SK-N-SH (cell line): Measurements from ENCODE around the gene NTN1. TPM values are rescaled to one million over a fixed set of nuclear protein-coding genes. Genes with fewer than 3 reads are reported as not detected.

ENCODE experiments used
- CTCF ChIA-PET: fragments of 300-600, 350-600 bp; formaldehyde crosslinking; extraction: SDS; loops from one replicate; lab custom pipeline; 2021; lab: Yijun Ruan, JAX
- POLR2A ChIA-PET: fragments of 350-600 bp; sonication (Branson Sonifier 250); formaldehyde crosslinking; extraction: SDS; loops from one replicate; lab custom pipeline; 2020; ENCODE audit warnings: antibody characterized with exemption, inconsistent platforms; lab: Yijun Ruan, JAX
- DNase-seq: peaks from one replicate; pipeline ENCODE4 v3.0.0; 2012
- H2AFZ ChIP-seq: fragments of 200-600 bp; sonication (generic); 2 replicates; pipeline ENCODE4 v1.8.1; 2016; ENCODE audit warnings: antibody characterized with exemption, mild to moderate bottlenecking, low read depth
- H3F3A ChIP-seq: fragments of 200-600 bp; sonication (generic); replicated peaks from 2 replicates; pipeline ENCODE3; 2016; ENCODE audit warnings: antibody characterized with exemption, mild to moderate bottlenecking; ENCODE audit not compliant: insufficient read depth
- H3K27ac ChIP-seq, 2 experiments: fragments of 200-500 bp in 1 of 2; fragments of 200-600 bp in 1 of 2; sonication (Bioruptor generic) in 1 of 2; sonication (generic), shearing (Covaris generic) in 1 of 2; 2 replicates each; pipeline versions ENCODE4 v1.5.1 to v1.6.1; 2014 to 2016; ENCODE audit warnings: low read depth in 2 of 2, inconsistent platforms in 1 of 2, low read length in 1 of 2, mild to moderate bottlenecking in 1 of 2, mixed read lengths in 1 of 2
- H3K27me3 ChIP-seq: fragments of 200-600 bp; sonication (generic), shearing (Covaris generic); 2 replicates; pipeline ENCODE4 v1.6.1; 2016; ENCODE audit warnings: mixed run types; ENCODE audit not compliant: insufficient read depth
- H3K36me3 ChIP-seq, 2 experiments: fragments of 200-500 bp in 1 of 2; fragments of 200-600 bp in 1 of 2; sonication (Bioruptor generic) in 1 of 2; sonication (generic) in 1 of 2; replicated peaks in 1 of 2; 2 replicates each; pipeline versions ENCODE3 to v1.5.1; 2014 to 2016; ENCODE audit warnings: low read length in 1 of 2, mild to moderate bottlenecking in 1 of 2; ENCODE audit not compliant: insufficient read depth in 2 of 2, control insufficient read depth in 1 of 2
- H3K4me1 ChIP-seq, 2 experiments: fragments of 200-500 bp in 1 of 2; fragments of 200-600 bp in 1 of 2; sonication (Bioruptor generic) in 1 of 2; sonication (generic), shearing (Covaris generic) in 1 of 2; 2 replicates each; pipeline versions ENCODE4 v1.5.1 to v1.6.1; 2014 to 2016; ENCODE audit warnings: low read depth in 1 of 2, low read length in 1 of 2, mixed run types in 1 of 2; ENCODE audit not compliant: insufficient read depth in 2 of 2, control insufficient read depth in 1 of 2
- H3K4me2 ChIP-seq: fragments of 200-600 bp; sonication (generic), shearing (Covaris generic); 2 replicates; pipeline ENCODE4 v1.6.1; 2017; ENCODE audit warnings: mixed run types
- H3K4me3 ChIP-seq, 2 experiments: fragments of 200-500 bp in 1 of 2; fragments of 200-600 bp in 1 of 2; sonication (Bioruptor generic) in 1 of 2; sonication (generic), shearing (Covaris generic) in 1 of 2; 2 replicates each; pipeline versions ENCODE4 v1.5.1 to v1.8.1; 2014 to 2016; ENCODE audit warnings: low read depth in 2 of 2, inconsistent platforms in 1 of 2, low read length in 1 of 2, mild to moderate bottlenecking in 1 of 2, mixed read lengths in 1 of 2, moderate library complexity in 1 of 2
- H3K79me2 ChIP-seq: fragments of 200-600 bp; sonication (generic); 2 replicates; pipeline ENCODE4 v1.8.1; 2017; ENCODE audit warnings: mild to moderate bottlenecking; ENCODE audit not compliant: insufficient read depth
- H3K9ac ChIP-seq: fragments of 200-600 bp; sonication (generic); 2 replicates; pipeline ENCODE4 v1.6.1; 2017; ENCODE audit warnings: mixed run types
- H3K9me2 ChIP-seq: fragments of 200-600 bp; sonication (generic); 2 replicates; pipeline ENCODE4 v1.6.1; 2017; ENCODE audit warnings: mixed run types
- H3K9me3 ChIP-seq: fragments of 200-600 bp; sonication (generic); 2 replicates; pipeline ENCODE4 v1.6.1; 2017; ENCODE audit warnings: mixed run types, mild to moderate bottlenecking, moderate library complexity
- H4K20me1 ChIP-seq: fragments of 200-600 bp; sonication (generic); 2 replicates; pipeline ENCODE4 v1.6.1; 2017; ENCODE audit warnings: mild to moderate bottlenecking, mixed run types; ENCODE audit not compliant: insufficient read depth
- CHD2 ChIP-seq: fragments of 150-350 bp; IDR thresholded peaks from 2 replicates; pipeline ENCODE4 v1.6.1; 2018; ENCODE audit warnings: low read length; ENCODE audit not compliant: partially characterized antibody
- ELF1 ChIP-seq: IDR thresholded peaks from 2 replicates; pipeline ENCODE4 v1.4.0; 2012
- EP300 ChIP-seq, 2 experiments: IDR thresholded peaks; 2 replicates each; pipeline versions ENCODE4 v1.4.0 to v1.6.1; 2012; ENCODE audit warnings: borderline replicate concordance in 1 of 2, low read depth in 1 of 2, low read length in 1 of 2
- EZH2phosphoT487 ChIP-seq: fragments of 200-600 bp; sonication (generic); IDR thresholded peaks from 2 replicates; pipeline ENCODE4 v1.6.1; 2017; ENCODE audit warnings: low read depth, mixed run types, mild to moderate bottlenecking, antibody characterized with exemption, moderate library complexity, borderline replicate concordance
- FOXJ3 ChIP-seq: sonication (generic); formaldehyde crosslinking; IDR thresholded peaks from 2 replicates; pipeline ENCODE4 v1.5.1; 2020; ENCODE audit warnings: mild to moderate bottlenecking, missing genetic modification reagents
- GABPA ChIP-seq: IDR thresholded peaks from 2 replicates; pipeline ENCODE4 v1.4.0; 2012; ENCODE audit warnings: low read depth, mild to moderate bottlenecking
- NFIC ChIP-seq: IDR thresholded peaks from 2 replicates; pipeline ENCODE4 v1.4.0; 2012; ENCODE audit warnings: borderline replicate concordance
- NRF1 ChIP-seq: IDR thresholded peaks from 2 replicates; pipeline ENCODE4 v1.6.1; 2012; ENCODE audit warnings: low read depth, mild to moderate bottlenecking, low read length
- POLR2AphosphoS5 ChIP-seq: IDR thresholded peaks from 2 replicates; pipeline ENCODE4 v1.6.1; 2012; ENCODE audit warnings: low read depth, low read length
- RCOR1 ChIP-seq: fragments of 150-350 bp; IDR thresholded peaks from 2 replicates; pipeline ENCODE4 v1.6.1; 2017; ENCODE audit warnings: antibody characterized with exemption, low read length
- RFX5 ChIP-seq: IDR thresholded peaks from 2 replicates; pipeline ENCODE4 v1.6.1; 2012; ENCODE audit warnings: mild to moderate bottlenecking, improper control_type of control experiment, low read length
- RXRA ChIP-seq: IDR thresholded peaks from 2 replicates; pipeline ENCODE4 v1.4.0; 2012; ENCODE audit warnings: low read depth, mild to moderate bottlenecking, borderline replicate concordance
- TAF1 ChIP-seq: IDR thresholded peaks from 2 replicates; pipeline ENCODE4 v1.6.1; 2012; ENCODE audit warnings: low read depth, mild to moderate bottlenecking, low read length, moderate library complexity, borderline replicate concordance
- TCF12 ChIP-seq: IDR thresholded peaks from 2 replicates; pipeline ENCODE4 v1.4.0; 2012
- TEAD4 ChIP-seq: IDR thresholded peaks from 2 replicates; pipeline ENCODE4 v1.4.0; 2012; ENCODE audit warnings: mild to moderate bottlenecking, borderline replicate concordance; ENCODE audit not compliant: insufficient read depth
- USF2 ChIP-seq: fragments of 150-350 bp; IDR thresholded peaks from 2 replicates; pipeline ENCODE4 v1.6.1; 2017; ENCODE audit warnings: antibody characterized with exemption, low read length, low read depth, borderline replicate concordance
- YY1 ChIP-seq: IDR thresholded peaks from 2 replicates; pipeline ENCODE4 v1.4.0; 2012; ENCODE audit warnings: low read depth, mild to moderate bottlenecking
- WGBS: methylation state at CpG from one replicate; pipeline ENCODE4 v1.1.6; 2017; ENCODE audit warnings: low lambda C conversion rate; 5-methylcytosine and 5-hydroxymethylcytosine counted together
- polyA plus RNA-seq, 3 experiments: library from polyadenylated mRNA; depleted of rRNA; stranded (reverse); fragments of >200 nt; gene quantifications; 2 replicates each; pipeline ENCODE4 v1.2.3, GENCODE V29; 2012
- TF ChIP-seq, protein P1 (sequence below): IDR thresholded peaks from 2 replicates; pipeline ENCODE4; 2012
- TF ChIP-seq, protein P2 (sequence below): IDR thresholded peaks from 2 replicates; pipeline ENCODE4 v1.6.1; 2012; ENCODE audit warnings: mild to moderate bottlenecking, low read depth, low read length, moderate library complexity
- TF ChIP-seq, protein P3 (sequence below): fragments of 150-350 bp; IDR thresholded peaks from 2 replicates; pipeline ENCODE4 v1.6.1; 2016; ENCODE audit warnings: mild to moderate bottlenecking, low read depth, low read length
- TF ChIP-seq, protein P4 (sequence below): IDR thresholded peaks from 2 replicates; pipeline ENCODE4 v1.4.0; 2012; ENCODE audit warnings: low read depth

Gene NTN1
- polyA plus RNA-seq, 1 of the 3 experiments (the other 2 are of a cell fraction), result 0.05 TPM

GRCh38 chr17:9035249-9035648, 13.9 kb downstream of the NTN1 start (continued):
- TF ChIP-seq POLR2AphosphoS5 (no peak), FOXJ3 (no peak), TAF1 (no peak), RCOR1 (no peak)

GRCh38 chr17:9036336-9036735, 15.0 kb downstream of the NTN1 start:
- Histone ChIP-seq H2AFZ (no peak overlapping the region), H4K20me1 (no peaks in the 10 kb centered on the region), H3K9ac (no peak overlapping the region), H3K27ac (no peak overlapping the region), H3K4me2 (no peak overlapping the region), H3K79me2 (no peaks in the 10 kb centered on the region), H3K36me3 (no peaks in the 10 kb centered on the region), H3K27me3 (peaks cover 18% of the 10 kb centered on the region; the same call in 1 of the 2 replicates), H3K9me2 (no peaks in the 10 kb centered on the region), H3K9me3 (no peaks in the 10 kb centered on the region), H3K4me3 (no peak overlapping the region), H3F3A (no peaks in the 10 kb centered on the region), H3K4me1 (no peaks in the 10 kb centered on the region)
- ChIA-PET CTCF (no interaction called here), POLR2A (no interaction called here)
- TF ChIP-seq USF2, result no peak
- TF ChIP-seq, protein P1, sequence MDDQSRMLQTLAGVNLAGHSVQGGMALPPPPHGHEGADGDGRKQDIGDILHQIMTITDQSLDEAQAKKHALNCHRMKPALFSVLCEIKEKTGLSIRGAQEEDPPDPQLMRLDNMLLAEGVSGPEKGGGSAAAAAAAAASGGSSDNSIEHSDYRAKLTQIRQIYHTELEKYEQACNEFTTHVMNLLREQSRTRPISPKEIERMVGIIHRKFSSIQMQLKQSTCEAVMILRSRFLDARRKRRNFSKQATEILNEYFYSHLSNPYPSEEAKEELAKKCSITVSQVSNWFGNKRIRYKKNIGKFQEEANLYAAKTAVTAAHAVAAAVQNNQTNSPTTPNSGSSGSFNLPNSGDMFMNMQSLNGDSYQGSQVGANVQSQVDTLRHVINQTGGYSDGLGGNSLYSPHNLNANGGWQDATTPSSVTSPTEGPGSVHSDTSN, result no peak
- no peak for TF ChIP-seq TCF12
- no peak for TF ChIP-seq GABPA
- no peak for TF ChIP-seq NFIC
- no peak for TF ChIP-seq NRF1
- TF ChIP-seq RXRA, result no peak
- TF ChIP-seq, protein P2, sequence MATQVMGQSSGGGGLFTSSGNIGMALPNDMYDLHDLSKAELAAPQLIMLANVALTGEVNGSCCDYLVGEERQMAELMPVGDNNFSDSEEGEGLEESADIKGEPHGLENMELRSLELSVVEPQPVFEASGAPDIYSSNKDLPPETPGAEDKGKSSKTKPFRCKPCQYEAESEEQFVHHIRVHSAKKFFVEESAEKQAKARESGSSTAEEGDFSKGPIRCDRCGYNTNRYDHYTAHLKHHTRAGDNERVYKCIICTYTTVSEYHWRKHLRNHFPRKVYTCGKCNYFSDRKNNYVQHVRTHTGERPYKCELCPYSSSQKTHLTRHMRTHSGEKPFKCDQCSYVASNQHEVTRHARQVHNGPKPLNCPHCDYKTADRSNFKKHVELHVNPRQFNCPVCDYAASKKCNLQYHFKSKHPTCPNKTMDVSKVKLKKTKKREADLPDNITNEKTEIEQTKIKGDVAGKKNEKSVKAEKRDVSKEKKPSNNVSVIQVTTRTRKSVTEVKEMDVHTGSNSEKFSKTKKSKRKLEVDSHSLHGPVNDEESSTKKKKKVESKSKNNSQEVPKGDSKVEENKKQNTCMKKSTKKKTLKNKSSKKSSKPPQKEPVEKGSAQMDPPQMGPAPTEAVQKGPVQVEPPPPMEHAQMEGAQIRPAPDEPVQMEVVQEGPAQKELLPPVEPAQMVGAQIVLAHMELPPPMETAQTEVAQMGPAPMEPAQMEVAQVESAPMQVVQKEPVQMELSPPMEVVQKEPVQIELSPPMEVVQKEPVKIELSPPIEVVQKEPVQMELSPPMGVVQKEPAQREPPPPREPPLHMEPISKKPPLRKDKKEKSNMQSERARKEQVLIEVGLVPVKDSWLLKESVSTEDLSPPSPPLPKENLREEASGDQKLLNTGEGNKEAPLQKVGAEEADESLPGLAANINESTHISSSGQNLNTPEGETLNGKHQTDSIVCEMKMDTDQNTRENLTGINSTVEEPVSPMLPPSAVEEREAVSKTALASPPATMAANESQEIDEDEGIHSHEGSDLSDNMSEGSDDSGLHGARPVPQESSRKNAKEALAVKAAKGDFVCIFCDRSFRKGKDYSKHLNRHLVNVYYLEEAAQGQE, result no peak
- no peak for TF ChIP-seq YY1
- no peak for TF ChIP-seq TAF1
- no peak for TF ChIP-seq RFX5
- TF ChIP-seq, protein P3, sequence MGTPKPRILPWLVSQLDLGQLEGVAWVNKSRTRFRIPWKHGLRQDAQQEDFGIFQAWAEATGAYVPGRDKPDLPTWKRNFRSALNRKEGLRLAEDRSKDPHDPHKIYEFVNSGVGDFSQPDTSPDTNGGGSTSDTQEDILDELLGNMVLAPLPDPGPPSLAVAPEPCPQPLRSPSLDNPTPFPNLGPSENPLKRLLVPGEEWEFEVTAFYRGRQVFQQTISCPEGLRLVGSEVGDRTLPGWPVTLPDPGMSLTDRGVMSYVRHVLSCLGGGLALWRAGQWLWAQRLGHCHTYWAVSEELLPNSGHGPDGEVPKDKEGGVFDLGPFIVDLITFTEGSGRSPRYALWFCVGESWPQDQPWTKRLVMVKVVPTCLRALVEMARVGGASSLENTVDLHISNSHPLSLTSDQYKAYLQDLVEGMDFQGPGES, result no peak
- no peak for TF ChIP-seq EZH2phosphoT487
- no peak for TF ChIP-seq TEAD4
- TF ChIP-seq EP300 (IDR thresholded peaks at IDR 0.05; ENCODE audit: borderline replicate concordance in 1 of 2, low read depth in 1 of 2, low read length in 1 of 2), result no peak
- TF ChIP-seq, protein P4, sequence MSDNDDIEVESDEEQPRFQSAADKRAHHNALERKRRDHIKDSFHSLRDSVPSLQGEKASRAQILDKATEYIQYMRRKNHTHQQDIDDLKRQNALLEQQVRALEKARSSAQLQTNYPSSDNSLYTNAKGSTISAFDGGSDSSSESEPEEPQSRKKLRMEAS, result no peak
- no peak for TF ChIP-seq ELF1
- TF ChIP-seq CHD2, result no peak
- TF ChIP-seq RCOR1, result no peak
- WGBS, result 19% methylated on average over 4 of the region's 4 CpGs
- DNase-seq, result no peak
